T-helper 1 cell treated with Interleukin-12 subunit alpha and Interleukin-12 subunit beta and Interleukin-4 antibody, amounts not matched to agents 30 ng/mL and 1 ng/mL, for 36 hours (primary cell): ENCODE results near the gene FTCD. TPM values are rescaled to one million over a fixed set of nuclear protein-coding genes. Genes with fewer than 3 reads are reported as not detected.
"Not testable (repeated sequence)": the region's sequence is repeated elsewhere in the genome, so short reads cannot be mapped to it uniquely, and the experiment has no call there.

Source experiments
- intact Hi-C: fragments of 100-400 bp; cut with micrococcal nuclease; formaldehyde crosslinking; loops from one replicate; pipeline ENCODE4 v1.15.1; 2024
- total RNA-seq: library from RNA; stranded (reverse); gene quantifications from 2 replicates; pipeline ENCODE4 v1.2.3, GENCODE V29; 2022

FTCD gene
- total RNA-seq, 1 donor from 2014 or later: not detected

DNA sequence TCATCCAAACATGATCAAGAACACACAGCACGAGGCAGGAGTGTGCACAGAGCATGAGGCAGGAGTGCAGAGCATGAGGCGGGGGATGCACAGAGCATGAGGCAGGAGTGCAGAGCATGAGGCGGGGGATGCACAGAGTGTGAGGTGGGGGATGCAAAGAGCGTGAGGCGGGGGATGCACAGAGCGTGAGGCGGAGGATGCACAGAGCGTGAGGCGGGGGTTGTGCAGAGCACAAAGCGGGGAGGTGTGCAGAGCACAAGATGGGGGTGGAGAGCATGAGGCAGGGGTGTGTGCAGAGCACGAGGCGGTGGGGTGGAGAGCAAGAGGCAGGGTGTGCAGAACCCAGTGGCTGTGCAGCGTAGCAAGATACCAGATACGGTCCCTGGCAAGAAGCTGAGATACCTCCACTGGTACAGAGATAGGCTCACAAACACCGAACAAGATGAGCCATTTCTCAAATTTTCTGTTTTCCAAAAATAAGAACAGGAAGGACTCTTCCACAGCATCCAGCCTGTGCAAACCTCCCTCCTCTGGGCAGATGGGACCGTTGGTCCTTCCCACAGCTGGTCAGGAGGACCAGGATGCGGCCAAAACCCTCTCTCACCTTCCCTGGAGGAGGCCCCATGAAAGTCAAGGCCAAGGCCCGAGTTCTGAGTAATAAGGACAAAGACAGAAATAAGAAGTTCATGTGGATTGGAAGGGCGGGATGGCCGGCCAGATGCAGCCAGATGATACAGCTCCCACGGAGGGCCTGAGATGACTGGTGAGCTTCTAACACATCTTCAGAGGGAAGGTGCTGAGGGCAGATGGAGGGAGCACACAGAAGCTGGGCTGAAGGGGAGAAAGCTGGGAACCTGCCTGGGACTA is 16.9 kb upstream of the FTCD start:
- intact Hi-C loops: no loop called here

GRCh38 chr21:46171585-46171984 is 16.2 kb upstream of the FTCD start:
- intact Hi-C loops: no loop called here

DNA sequence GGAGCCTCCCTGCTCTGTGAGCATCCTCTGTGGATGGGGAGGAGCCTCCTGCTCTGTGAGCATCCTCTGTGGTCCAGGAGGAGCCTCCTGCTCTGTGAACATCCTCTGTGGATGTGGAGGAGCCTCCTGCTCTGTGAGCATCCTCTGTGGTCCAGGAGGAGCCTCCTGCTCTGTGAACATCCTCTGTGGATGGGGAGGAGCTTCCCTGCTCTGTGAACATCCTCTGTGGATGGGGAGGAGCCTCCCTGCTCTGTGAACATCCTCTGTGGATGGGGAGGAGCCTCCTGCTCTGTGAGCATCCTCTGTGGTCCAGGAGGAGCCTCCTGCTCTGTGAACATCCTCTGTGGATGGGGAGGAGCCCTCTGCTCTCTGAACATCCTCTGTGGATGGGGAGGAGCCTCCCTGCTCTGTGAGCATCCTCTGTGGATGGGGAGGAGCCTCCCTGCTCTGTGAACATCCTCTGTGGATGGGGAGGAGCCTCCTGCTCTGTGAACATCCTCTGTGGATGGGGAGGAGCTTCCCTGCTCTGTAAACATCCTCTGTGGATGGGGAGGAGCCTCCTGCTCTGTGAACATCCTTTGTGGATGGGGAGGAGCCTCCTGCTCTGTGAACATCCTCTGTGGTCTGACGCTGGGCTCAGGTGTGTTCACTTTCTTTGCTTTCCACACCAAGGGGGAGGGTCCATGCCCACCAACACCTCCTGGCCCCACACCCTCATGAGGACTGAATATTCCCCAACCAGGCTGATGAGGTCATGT is 15.2 kb upstream of the FTCD start:
- intact Hi-C loops: not testable (repeated sequence)

DNA sequence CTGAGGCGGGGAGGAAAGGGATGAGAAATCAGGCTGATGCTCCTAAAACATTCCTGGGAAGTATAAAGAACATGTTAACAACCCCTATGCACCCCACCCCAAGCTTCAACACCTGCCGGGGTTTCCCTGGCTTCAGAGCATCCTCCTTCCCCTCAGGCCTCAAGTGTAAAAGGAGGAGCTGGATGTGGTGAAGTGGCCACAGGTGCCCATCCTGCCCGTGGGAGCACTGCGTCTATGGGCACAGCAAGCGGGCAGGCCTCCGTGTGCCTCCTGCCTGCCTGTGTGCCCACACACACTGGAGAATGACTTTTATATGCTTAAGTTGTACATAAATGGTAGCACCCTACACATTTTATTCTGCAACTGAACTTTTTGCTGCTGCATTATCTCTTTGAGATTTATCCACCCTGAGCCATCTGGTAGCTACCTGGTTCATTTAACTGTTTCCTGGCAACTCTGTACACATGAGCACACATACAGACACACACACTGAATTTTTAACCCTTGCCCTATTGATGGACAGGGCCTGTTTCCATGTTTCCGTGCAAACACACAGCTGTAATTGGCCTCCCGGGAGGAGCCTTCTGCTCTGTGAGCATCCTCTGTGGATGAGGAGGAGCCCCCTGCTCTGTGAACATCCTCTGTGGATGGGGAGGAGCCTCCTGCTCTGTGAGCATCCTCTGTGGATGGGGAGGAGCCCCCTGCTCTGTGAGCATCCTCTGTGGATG is 13.4 kb upstream of the FTCD start:
- intact Hi-C loops: no loop called here

DNA sequence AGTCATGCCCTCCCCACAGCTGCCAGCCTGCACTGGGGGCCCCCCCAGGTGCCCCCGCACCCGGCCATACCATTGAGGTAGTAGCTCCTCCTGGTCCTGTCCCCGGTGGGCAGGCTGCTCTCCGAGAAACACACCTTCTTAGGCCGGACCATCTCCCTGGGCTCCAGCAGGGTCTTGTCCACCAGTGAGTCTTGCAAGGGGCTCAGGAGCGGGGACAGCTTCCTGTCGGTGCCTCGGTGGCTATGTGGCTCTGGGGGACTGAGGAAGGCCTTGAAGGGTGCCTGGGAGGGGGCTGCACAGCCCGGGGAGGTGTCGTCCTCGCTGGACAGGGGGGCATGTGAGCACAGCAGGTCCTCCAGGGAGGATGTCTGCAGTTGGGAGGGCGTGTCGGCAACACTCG is 12.9 kb upstream of the FTCD start:
- intact Hi-C loops: no loop called here

GRCh38 chr21:46165098-46165497 is 9.7 kb upstream of the FTCD start:
- intact Hi-C loops: no loop called here

DNA sequence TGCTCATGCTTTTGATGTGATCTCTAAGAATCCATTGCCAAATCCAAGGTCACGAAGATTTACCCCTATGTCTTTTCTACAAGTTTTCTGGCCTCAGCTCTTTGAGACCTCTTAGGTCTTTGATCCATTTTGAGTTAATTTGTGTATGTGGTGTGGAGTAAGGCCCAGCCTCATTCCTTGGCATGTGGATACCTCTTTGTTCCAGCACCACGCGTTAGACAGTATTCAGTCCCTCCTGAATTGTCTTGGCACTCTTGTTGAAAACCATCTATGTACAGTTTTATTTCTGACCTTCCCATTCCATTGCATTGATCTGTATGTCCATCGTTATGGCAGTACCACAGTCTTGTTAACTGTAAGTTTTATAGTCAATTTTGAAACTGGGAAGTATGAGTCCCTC is 8.0 kb upstream of the FTCD start:
- intact Hi-C loops: no loop called here

DNA sequence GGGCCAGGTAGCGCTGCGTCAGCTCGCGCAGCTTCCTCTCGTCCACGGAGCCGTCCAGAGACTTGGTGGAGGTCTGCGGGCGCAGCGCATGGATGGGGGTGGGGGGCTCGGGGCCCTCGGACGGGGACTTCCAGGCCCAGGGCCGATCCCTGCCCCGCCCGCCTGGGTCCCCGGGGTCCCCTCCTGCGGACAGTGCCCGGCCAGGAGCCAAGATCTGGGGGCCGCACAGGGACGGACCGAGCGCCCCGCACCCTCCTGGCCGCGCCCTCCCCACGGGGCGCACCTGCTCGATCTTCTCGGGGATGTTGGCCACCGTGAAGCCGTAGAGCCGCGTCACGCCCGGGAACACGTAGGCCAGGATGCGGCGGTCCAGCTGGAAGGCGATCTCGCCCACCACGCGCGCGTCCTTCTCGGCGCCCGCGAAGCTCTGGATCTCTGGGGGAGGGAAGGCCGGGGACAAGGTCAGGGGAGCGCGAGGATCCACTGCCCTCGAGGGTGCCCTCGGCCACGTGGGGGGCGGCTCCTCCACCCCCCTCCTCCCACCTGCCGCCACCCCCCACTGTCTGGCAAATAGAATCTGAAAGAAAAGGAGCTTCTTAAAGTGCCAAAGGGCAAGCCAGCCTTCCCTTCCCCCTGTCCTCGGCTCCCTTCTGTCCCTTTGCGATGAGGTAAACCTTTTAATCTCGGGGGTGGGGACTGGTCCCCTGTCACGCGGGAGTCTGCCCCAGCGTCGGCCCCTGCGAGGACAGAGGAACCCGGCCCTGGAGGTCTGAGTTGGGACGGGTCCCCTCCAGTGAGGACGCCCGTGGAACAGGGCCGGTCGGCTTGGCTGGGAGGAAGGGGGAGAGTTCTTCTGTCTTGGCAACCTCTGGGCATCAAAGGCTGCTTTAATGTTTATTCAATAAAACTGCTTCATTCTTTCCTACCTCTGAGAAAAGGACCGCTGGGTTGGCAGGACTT is 6.5 kb upstream of the FTCD start:
- intact Hi-C loops: no loop called here

DNA sequence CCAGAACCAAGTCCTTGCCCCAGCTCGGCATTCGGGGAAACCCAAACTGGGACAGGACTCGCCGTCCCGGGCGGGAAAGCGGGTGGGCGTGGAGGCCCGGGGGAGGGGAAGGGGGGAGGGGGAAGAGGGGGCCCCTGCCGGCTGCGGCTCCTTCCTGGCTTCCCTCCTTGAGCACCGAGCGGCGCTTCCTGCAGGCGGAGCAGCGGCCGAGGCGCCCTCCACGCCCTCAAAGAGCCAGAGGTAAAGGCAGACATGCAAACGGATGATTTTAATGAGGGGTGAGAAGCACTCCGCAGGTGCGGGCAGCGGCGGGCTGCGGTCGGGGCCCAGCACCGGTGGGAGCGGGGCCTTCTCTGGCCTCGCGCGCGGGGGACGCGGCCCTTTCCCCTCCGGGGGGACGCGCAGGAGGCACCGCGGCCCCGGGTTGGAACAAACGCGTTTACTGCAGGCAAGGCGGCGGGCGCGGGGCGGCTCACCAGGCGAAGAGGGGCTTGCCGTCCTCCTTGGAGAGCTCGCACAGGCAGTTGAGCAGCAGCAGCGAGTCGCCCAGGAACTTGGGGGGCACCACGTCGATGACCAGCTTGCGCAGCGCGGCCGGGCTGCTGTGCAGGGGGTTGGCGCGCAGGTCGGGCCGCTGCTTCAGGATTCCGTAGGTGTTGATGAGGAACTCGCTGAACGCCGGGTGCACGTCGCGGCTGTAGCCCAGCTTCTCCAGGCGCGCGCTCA is 5.7 kb upstream of the FTCD start:
- intact Hi-C loops: no loop called here

DNA sequence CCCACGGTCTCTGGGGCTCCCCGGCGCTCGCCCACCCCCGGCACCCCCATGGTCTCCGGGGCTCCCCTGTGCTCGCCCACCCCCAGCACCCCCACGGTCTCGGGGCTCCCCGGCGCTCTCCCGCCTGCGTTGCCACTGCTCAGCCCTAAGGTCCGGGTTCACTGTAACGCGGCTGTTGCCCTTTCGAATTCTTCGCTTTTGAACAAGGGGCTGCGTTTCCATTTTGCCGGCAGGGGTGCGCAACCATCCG is 5.2 kb upstream of the FTCD start:
- intact Hi-C loops: no loop called here

DNA sequence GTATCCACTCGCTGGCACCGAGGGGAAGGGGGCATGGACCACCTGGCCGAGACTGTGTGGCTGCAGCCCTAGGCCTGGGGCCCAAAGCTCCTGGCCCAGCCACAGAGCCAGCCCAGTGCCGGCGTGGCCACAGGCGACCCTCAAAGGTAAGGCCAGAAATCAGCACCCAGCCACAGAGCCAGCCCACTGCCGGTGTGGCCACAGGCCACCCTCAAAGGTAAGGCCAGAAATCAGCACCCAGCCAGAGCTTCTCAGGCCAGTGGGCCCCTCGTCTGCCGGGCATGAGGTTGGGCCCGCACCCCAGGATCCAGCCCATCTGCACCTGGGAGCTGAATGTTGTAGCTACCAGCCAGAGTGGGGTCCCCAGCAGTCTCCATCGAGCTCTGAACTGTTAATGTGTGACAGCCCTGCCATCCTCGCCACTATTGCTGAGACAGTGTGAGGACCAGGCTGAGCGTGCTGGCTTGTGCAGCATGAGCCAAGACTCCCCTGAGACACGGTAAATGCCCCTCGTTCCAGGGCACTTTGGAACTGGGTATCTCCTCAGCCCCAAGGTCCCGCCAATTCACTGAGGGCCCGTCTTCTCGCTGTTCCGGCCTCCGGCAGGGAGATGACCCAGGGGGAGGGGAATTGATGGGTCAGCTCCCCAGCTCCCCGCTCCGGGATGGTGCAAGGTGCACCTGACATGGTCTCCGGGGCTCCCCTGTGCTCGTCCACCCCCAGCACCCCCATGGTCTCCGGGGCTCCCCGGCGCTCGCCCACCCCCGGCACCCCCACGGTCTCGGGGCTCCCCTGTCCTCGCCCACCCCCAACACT is 4.7 kb upstream of the FTCD start:
- intact Hi-C loops: no loop called here

- intact Hi-C loops: no loop called here
These were observed 4.0 kb upstream of the FTCD start for GRCh38 chr21:46159390-46159789.

DNA sequence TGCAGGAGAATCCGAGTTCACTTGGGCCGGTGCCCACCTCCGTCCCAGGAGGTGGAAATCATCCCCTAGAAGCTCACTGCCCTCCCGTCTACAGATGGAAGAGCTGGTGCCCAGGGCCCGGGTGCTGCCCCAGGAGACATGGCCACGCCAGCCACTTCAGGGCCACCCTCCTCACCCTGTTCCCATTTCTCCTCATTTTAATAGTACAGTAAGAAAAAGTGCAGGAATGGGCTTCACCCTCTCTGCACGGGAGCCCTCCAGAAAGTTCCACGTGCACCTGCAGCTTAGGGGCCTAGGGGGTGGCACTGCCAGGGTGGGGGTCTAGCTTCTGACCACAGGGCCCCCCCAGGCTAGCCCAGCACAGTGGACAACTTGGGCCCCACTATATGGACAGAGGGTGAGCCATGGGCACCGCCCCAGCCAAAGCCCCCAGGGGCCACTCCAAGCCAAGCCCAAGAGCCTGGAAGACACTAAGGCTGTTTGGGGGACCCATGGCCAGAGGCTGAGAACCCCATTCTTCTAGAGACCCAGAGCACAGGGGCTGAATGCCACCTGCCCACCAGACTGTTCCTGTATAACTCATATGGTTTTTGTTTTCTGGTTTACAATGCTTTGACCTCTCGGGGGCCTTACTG is 3.4 kb upstream of the FTCD start:
- intact Hi-C loops: no loop called here

DNA sequence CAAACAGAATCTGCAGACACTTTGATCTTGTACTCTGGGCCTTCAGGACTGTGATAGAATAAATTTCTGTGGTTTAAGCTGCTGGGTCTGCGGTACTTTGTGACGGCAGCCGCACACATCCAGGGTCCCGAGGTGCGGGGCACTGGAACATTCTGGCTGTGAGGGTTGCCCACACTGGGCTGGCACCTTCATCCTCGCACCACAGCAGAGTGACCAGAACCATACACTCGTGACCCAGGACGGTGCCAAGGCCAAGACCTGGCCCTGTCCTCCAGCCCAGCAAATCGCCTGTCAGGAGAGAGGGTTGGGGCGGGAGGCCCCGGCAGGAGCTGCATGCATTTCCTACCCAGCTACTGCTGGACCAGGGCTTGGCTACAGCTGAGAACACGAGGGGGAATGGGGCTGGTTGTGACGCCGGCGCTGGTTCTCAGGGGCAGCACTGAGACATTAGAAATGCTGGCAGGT is 2.6 kb upstream of the FTCD start:
- intact Hi-C loops: no loop called here

GRCh38 chr21:46157396-46157986 is 2.1 kb upstream of the FTCD start:
- intact Hi-C loops: no loop called here

- intact Hi-C loops: no loop called here
These were observed 1.3 kb upstream of the FTCD start for GRCh38 chr21:46156678-46157077.

DNA sequence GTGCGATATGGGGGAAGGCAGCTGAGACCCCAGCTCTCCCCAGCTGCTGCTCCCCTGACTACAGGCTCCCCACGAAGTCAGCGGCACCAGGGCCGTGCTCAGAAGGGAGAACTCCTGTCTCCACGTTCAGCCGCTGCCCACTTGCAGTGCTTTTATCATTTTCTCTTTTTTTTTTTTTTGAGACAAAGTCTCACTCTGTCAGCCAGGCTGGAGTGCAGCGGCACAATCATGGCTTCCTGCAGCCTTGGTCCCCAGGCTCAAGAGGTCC is 933 bp upstream of the FTCD start:
- intact Hi-C loops: no loop called here

- intact Hi-C loops: no loop called here
These were observed 345 bp downstream of the FTCD start for GRCh38 chr21:46154955-46155513.
